Middle frontal gyrus (tissue), 1 donor: ENCODE results near the gene PRPF8.

ENCODE experiments used
- DNase-seq: peaks from one replicate; pipeline ENCODE4 v3.0.0-alpha.2; 2015; ENCODE audit warnings: low spot score; ENCODE audit errors: extremely low spot score

The PRPF8 gene

DNA sequence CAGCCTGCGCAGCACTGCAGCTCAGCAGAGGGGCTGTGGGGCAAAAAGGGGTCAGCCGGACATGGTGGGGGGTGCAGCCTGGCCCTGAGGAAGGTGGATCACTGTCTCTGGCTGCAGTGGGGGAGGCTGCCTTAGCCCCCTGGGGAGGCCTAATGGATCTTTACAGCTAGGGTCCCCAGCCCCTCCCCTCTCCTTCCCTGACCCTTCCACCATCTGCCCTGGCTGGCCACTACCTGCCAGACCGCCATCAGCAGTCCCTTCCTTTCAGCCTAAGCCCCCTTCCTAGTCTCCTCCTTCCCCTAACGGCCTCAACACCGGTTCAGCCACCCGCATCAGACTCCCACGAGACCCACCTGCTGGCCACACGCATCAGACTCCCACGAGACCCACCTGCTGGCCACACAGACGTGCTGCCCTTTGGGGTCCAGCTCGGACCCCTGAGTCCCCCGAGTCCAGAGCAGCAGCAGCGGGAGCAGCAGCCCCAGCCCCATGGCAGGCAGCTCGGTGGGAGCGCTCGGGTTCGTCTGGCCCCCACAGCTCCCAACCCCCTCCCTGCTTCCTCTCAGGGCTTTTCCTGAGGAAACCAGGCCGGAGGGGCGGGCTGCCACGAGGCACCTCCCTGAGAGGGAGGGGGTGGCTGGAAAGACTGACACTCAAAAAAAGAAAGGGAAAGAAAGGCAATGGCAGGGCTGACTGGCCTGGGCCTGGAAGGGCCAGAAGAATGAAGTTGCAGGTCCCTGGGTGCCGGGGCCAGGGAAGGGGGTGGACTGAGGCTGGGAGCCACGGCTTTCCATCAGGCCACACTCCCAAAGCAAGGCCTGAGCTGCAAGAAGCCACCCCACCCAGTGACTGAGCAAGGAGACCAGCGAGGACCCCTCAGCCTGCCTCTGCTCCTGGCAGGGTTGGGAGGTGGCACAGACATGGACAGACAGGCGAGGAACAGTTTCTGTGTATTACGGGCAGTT, 39.2 kb downstream of the PRPF8 start, which contains the start of gene SCARF1:
Gene SCARF1, minus strand, starts transcription at position 526 of the 965 bp plus-strand sequence. Its CDS starts 35 bp downstream, at position 491.
- no peak for DNase-seq

DNA sequence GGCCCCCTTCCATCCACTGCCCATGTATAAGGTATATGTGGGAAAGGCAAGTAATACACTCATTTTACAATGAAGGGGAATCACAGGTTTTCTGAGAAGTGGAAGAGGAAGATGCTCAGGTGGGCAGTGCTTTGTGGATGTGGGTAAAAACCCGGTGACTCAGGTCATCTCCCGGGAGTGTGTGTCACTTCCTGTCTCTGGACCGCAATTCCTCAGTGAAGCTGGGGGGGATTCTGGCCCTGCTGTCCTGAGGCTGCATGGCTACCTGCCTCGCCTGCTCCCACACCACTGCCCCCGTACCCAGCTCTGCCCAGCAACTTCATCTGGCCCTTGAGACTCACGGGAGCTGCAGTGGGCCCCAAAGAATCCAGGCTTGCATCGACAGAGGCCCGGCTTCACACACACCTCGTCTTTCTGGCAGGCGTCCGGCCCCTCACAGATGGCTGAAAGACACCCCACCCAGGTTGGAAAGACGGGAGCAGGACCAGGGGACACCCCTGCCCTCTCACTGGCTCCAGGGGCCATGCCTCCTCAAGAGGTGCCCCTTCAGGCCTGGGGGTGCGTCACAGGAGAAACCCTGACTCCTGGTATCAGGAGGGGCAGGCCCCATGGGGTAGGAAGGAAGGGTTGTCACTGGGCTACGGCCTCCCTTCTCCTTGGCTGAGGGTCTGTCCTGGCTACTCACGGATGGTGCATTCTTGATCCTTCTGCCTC, 40.0 kb downstream of the PRPF8 start:
- DNase-seq, result no peak

GRCh38 chr17:1643999-1644492, 40.6 kb downstream of the PRPF8 start:
- no peak for DNase-seq

DNA sequence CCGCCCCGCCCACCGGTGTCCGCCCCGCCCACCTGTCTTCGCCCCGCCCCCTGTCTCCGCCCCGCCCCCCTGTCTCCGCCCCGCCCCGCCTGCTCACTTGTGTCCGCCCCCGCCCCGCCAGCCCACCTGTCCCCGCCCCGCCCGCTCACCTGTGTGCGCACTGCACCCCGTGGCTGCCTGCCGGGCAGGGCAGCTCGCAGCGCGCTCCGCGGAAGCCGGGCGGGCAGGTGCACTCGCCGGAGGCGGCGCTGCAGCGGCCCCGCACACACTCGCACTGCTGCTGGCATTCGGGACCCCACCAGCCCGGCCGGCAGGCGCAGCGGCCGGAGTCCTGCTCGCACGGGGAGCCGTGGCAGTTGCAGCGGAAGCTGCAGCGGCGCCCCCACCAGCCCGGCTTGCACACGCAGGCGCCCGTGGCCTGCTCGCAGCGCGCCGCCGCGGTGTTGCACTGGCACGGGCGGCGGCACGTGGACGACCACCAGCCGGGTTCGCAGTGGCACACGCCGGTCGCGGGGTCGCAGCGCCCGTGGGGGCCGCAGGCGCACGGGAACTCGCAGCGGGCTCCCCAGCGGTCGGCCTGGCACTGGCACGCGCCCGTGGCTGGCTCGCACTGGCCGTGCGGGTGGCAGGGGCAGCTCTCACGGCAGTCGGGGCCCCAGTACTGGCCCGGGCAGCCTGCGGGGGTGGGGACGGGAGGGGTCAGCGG, 41.2 kb downstream of the PRPF8 start:
- no peak for DNase-seq

DNA sequence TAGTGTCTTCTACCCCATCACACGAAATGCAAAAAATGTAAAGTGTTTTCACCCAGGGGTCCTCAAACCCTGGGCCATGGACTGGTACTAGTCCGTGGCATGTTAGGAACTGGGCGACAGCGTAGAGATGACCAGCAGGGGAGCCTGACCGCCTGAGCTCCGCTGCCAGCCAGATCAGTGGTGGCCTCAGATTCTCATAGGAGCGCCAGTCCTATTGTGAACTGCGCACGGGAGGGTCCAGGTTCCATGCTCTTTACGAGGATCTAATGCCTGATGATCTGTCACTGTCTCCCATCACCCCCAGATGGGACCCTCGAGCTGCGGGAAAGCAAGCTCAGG, 43.6 kb downstream of the PRPF8 start:
- no peak for DNase-seq

- no peak for DNase-seq
Observed at GRCh38 chr17:1640329-1641064, 44.2 kb downstream of the PRPF8 start.

DNA sequence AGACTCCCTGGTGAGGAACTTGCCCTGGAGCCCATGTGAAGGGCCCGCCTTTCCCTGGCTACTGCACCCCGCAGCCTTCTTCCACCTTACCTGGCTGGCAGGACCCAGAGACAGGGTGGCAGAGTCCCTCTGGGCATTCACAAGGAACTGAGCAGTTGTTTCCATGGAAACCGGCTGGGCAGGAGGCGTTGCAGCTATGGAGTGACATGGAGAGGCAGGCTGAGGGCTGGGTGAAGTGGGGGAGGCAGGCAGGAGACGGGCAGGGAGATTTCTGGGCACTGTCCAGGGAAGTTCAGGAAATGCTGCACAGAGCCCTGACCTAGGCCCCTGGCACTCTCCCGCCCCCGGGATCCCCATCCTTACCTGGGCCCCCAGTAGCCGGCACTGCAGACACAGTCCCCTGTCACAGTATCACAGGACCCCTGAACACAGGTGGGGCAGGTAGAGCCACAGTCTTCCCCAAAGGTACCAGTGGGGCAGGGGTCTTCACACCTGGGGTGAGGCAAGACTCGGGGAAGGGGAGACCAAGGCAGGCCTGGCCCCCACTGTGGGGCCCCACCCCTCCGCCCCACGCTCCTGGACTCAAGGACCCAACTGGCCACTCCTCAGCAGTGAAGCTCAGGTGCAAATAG, 45.0 kb downstream of the PRPF8 start:
- no peak for DNase-seq

GRCh38 chr17:1638624-1639300, 45.9 kb downstream of the PRPF8 start:
- DNase-seq, result no peak

- no peak for DNase-seq
Observed at GRCh38 chr17:1638171-1638590, 46.5 kb downstream of the PRPF8 start.

GRCh38 chr17:1636732-1637285, 47.9 kb downstream of the PRPF8 start:
- DNase-seq, result no peak

GRCh38 chr17:1635675-1636465, 48.8 kb downstream of the PRPF8 start:
- DNase-seq, result no peak

GRCh38 chr17:1634841-1635650, 49.6 kb downstream of the PRPF8 start:
- DNase-seq, result no peak

DNA sequence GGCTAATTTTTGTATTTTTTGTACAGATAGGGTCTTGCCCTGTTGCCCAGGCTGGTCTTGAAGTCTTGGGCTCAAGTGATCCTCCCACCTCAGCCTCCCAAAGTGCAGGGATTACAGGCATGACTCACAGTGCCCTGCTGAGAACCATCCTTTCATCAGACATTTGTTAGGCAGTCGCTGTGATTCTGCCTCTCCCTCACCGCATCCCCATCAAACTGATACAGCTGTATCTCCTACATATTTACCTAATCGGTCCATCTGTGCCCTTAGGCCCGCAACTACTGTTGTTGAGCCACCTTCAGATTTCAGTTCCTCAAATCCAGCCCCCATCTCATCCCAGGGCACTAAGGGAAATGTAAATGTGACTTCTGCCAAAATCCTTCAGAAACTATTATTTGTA, 54.0 kb downstream of the PRPF8 start:
- no peak for DNase-seq

- no peak for DNase-seq
Observed at GRCh38 chr17:1629504-1630310, 55.0 kb downstream of the PRPF8 start.

DNA sequence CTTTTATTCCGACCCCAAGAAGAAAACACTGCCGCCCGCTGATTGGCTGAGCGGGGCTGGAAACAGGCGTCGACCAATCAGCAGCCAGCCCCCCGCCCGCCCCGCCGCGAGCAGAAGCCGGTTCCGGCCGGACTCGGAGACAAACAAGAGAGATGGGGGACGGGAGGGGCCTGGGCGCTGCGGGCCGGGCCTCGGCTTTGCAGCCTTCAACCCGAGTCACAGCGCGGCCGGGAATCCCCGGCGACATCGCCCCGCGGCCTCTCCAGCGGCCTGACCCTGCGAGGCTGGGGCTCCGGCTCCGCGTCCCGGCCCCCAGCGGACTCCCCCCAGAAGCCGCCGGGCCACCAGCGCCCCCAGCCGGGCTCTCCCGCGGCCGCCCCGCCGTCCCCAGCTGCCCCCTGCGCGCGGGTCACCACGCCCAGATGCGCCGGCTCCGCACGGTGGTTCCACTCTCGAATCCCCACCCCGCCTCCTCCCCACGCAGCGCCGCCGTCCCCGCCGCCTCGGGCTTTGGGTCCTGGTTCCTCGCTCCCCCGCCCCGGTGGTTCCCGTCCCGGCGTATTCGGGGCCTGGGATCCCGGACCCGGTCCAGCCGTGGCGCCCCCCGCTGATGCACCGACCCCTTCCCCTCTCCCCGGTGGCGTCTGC, 55.7 kb downstream of the PRPF8 start:
- DNase-seq, result peak; percentile 90
